Astrocyte of the cerebellum (primary cell): Measurements from ENCODE around the gene RNU5B-1.

ENCODE experiments used
- DNase-seq: peaks from one replicate; pipeline ENCODE4 v3.0.0-alpha.2; 2011; ENCODE audit warnings: low read depth
- H3K4me3 ChIP-seq: 2 replicates; pipeline ENCODE4 v1.5.1; 2011; ENCODE audit warnings: mild to moderate bottlenecking, low read depth, low read length, moderate library complexity
- in situ Hi-C: cut with HindIII; loops from 2 replicates; pipeline ENCODE4 v1.10.0; 2017; ENCODE audit warnings: low sequenced_read_pairs
- TF ChIP-seq, protein P1 (sequence below): IDR thresholded peaks from 2 replicates; pipeline ENCODE4 v1.5.1; 2012; ENCODE audit warnings: low read length, low read depth, moderate library complexity, mild to moderate bottlenecking; ENCODE audit errors: missing control alignments

Gene RNU5B-1

DNA sequence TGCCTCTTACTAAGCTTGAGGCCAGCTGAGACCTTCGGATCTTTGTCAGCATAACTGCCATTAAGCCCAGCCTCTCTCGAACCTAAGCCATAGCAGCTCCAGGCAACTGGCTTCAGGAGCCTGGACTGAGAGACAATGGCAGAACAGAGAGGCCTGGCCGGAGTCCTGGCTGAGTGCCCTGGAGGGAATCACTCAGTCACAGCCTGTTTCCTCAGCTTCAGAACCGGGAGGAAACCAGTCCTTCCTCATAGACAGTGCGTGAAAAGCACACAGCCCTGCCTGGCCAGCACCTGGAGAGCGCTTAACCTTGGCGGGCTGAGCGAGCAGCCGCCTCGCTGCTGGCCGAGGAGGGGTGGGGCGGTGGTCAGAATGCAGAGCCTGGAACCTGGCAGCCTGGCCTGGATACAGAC, 21.6 kb downstream of the RNU5B-1 start:
- DNase-seq, result no peak
- TF ChIP-seq, protein P1, sequence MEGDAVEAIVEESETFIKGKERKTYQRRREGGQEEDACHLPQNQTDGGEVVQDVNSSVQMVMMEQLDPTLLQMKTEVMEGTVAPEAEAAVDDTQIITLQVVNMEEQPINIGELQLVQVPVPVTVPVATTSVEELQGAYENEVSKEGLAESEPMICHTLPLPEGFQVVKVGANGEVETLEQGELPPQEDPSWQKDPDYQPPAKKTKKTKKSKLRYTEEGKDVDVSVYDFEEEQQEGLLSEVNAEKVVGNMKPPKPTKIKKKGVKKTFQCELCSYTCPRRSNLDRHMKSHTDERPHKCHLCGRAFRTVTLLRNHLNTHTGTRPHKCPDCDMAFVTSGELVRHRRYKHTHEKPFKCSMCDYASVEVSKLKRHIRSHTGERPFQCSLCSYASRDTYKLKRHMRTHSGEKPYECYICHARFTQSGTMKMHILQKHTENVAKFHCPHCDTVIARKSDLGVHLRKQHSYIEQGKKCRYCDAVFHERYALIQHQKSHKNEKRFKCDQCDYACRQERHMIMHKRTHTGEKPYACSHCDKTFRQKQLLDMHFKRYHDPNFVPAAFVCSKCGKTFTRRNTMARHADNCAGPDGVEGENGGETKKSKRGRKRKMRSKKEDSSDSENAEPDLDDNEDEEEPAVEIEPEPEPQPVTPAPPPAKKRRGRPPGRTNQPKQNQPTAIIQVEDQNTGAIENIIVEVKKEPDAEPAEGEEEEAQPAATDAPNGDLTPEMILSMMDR, result no peak
- no peak overlapping the region for H3K4me3 ChIP-seq
- in situ Hi-C loops, result loop anchor here (10.0 kb wide), 1 partner anchor 49 kb away; the partner anchor contains the start of gene IGDCC3

DNA sequence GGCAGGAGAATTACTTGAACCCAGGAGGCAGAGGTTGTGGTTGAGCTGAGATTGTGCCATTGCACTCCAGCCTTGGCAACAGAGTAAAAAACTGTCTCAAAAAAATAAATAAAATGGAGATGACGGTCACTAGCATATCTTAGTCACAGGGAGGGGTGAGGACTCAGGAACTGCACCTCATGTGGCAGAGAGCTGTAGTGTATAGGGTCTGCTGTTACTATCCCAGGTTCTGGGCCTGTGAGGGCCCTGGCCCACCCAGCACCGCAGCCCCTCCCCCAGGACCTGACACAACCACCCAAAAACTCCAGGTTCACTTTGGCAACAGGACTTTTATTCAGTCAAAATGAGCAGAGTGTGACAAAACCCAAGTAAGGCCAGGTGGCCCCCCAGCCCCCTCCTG, 22.3 kb downstream of the RNU5B-1 start:
- TF ChIP-seq, protein P1, result no peak
- in situ Hi-C loops, result loop anchor here (10.0 kb wide), 1 partner anchor 48 kb away; the partner anchor contains the start of gene IGDCC3
- no peak overlapping the region for H3K4me3 ChIP-seq
- no peak for DNase-seq

DNA sequence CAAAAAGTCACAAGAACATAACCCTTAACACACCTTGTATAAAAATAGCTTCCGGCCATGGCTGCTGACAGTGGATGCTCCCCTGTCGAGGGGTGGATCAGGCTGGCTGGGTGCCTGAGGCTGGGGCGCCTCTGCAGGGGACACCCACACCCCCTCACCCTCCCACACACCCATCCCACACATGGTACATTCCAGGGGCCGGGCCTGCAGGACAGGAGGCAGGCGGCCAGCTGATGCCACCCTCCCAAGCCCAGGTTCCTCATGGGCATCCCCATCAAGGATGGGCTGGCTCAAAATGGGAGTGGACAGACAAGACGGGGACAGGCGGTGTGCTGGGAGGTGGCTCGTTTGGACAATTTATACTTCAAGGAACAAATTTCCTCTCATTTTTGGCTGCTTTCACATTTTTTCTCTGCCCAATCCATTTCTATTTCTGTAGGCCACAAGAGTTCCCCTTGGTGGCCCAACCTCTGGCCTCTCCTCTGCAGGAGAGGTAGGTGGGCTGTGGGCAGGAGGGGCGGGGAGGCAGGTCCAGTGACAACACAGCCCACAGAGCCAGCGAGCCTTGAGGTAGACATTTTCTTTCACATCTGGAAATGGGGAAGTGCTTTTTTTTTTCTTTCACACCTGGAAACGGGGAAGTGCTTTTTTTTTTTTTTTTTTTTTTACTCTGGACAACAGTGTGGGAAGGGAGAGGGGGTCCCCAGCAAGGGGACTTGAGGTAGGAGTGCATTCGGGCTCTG, 23.3 kb downstream of the RNU5B-1 start:
- DNase-seq, result no peak
- in situ Hi-C loops, result loop anchor here (10.0 kb wide), 1 partner anchor 47 kb away; the partner anchor contains the start of gene IGDCC3
- H3K4me3 ChIP-seq, result no peak overlapping the region
- TF ChIP-seq, protein P1, result no peak

DNA sequence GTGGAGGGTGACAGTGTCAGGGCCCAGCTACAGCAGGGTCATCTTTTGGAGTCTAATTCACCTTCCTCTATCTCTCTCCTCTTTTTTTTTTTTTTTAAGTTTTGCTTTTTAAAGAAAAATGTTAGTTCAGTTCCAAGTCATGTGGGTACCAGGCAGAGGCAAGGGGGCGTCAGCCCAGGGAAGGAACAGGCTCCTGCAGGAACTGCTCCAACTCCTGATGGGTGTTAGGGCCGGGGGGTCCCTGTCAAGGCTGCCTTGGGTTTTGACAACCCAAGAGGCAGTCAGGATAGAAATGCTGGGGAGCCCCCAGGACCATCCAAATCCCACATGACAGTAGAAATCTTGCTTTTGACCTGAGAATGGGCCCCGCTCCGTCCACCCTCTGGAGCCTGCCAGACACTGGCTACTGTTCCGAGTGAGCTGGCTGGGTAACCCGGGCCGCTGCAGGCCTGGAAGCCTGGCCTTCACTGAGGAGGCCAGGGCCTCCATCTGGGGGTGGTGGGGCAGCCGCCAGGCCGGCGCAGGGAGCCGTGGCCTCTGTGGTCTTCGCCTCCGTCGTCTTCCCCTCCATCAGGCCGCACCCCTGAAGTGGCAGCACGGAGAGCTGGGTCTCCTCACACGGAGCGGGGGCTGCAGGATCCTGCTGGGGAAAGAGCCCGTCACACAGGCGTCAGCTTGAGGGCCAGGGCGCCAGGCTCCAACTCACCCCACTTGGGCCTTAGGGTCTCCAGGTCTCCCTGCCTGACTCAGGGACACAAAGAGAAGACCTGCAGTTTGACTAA, 24.2 kb downstream of the RNU5B-1 start:
- in situ Hi-C loops, result loop anchor here (10.0 kb wide), 1 partner anchor 46 kb away; the partner anchor contains the start of gene IGDCC3
- H3K4me3 ChIP-seq, result no peak overlapping the region
- TF ChIP-seq, protein P1, result no peak
- DNase-seq, result no peak

DNA sequence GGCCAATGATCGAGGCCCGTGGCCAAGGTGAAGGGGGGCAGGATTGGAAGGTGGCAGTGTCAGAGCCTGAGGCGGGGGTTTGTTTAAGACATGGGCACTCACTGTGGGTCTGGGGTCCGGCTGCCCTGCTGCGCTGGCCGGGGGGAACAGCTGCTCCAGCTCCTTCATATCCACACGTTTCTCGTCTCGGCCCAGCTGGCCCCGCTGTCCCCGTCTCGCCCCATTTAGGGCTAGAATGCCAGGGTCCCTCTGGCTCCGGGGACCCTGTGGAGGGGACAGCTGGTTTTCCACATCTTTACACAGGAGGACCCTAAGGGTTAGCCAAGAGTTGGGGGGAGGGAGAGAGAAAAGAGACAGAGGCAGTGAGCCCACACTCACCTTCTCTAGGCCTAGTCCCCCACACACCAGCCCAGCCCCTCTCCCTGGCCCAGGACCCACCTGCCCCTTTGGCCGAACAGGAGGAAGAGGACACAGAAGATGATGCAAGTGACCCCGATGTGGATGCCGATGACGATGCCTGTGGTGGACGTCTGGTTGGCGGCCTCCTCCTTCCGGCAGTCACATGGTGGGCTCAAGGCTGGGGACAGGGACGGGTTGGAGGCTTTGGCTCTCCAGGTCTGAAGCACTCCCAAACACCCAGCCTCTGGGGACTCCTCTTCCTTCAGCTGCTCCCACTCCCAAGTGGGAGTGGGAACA, 25.0 kb downstream of the RNU5B-1 start:
- in situ Hi-C loops, result loop anchor here (10.0 kb wide), 1 partner anchor 45 kb away; the partner anchor contains the start of gene IGDCC3

More for the DNA sequence above, 25.0 kb downstream of the RNU5B-1 start:
- DNase-seq, result no peak
- no peak overlapping the region for H3K4me3 ChIP-seq
- TF ChIP-seq, protein P1, result no peak
